Endothelial cell (in vitro differentiated cells): Measurements from ENCODE around the gene OR2AG2. TPM values are rescaled to one million over a fixed set of nuclear protein-coding genes. Genes with fewer than 3 reads are reported as not detected.

Experiments used
- DNase-seq: peaks from one replicate; pipeline ENCODE4 v3.0.0; 2021; ENCODE audit warnings: low spot score
- H3K27ac Mint-ChIP-seq: one replicate; pipeline ENCODE4 v1.8.0; 2021; ENCODE audit warnings: mixed read lengths, inconsistent platforms; ENCODE audit not compliant: unreplicated experiment
- H3K27me3 Mint-ChIP-seq: one replicate; pipeline ENCODE4 v1.8.0; 2021; ENCODE audit warnings: mild to moderate bottlenecking, moderate library complexity, mixed read lengths, inconsistent platforms; ENCODE audit not compliant: unreplicated experiment
- H3K36me3 Mint-ChIP-seq: one replicate; pipeline ENCODE4 v1.8.0; 2021; ENCODE audit warnings: mild to moderate bottlenecking, low read depth, mixed read lengths, inconsistent platforms; ENCODE audit not compliant: unreplicated experiment
- H3K4me1 Mint-ChIP-seq: one replicate; pipeline ENCODE4 v1.8.0; 2021; ENCODE audit warnings: mild to moderate bottlenecking, mixed read lengths, inconsistent platforms; ENCODE audit not compliant: unreplicated experiment
- H3K4me3 Mint-ChIP-seq: one replicate; pipeline ENCODE4 v1.8.0; 2021; ENCODE audit warnings: mild to moderate bottlenecking, mixed read lengths, inconsistent platforms; ENCODE audit not compliant: unreplicated experiment
- H3K9me3 Mint-ChIP-seq: one replicate; pipeline ENCODE4 v1.8.0; 2021; ENCODE audit warnings: mixed read lengths, inconsistent platforms; ENCODE audit not compliant: unreplicated experiment
- CTCF ChIP-seq: fragments of 200-600 bp; sonication (generic); IDR thresholded peaks from one replicate; pipeline ENCODE4 v1.5.0; 2021; ENCODE audit warnings: antibody characterized with exemption; ENCODE audit not compliant: unreplicated experiment
- total RNA-seq: library from RNA; stranded (reverse); fragmentation: NEBNext Ultra II Directional; extraction: Animal tissue kit (Norgen Biotek cat#: 25700); gene quantifications from one replicate; pipeline ENCODE4 v1.2.1, GENCODE V29; 2021; ENCODE audit not compliant: unreplicated experiment

OR2AG2 gene
- total RNA-seq, 1 donor from 2014 or later = 0.26 TPM

- Mint-ChIP-seq H3K9me3 (no peaks in the 10 kb centered on the region), H3K4me3 (no peak within 1 kb of the TSS), H3K27ac (no peak within 1 kb of the TSS), H3K27me3 (no peaks in the 10 kb centered on the region), H3K4me1 (no peaks in the 10 kb centered on the region), H3K36me3 (no peaks in the 10 kb centered on the region)
- TF ChIP-seq CTCF = no peak
- no peak for DNase-seq
Observed at GRCh38 chr11:6782720-6783119, 10.9 kb upstream of the OR2AG2 start, which contains the start of gene OR2AG1. OR2AG1 (plus strand) TSS chr11:6783020; CDS start chr11:6785038, 2,018 bp downstream.

GRCh38 chr11:6780829-6781228 lies 9.1 kb upstream of the OR2AG2 start:
- no peaks in the 10 kb centered on the region for H3K4me1 Mint-ChIP-seq
- H3K9me3 Mint-ChIP-seq = no peaks in the 10 kb centered on the region
- H3K27ac Mint-ChIP-seq = no peak overlapping the region
- no peak overlapping the region for H3K4me3 Mint-ChIP-seq
- TF ChIP-seq CTCF = no peak
- no peaks in the 10 kb centered on the region for H3K36me3 Mint-ChIP-seq
- no peaks in the 10 kb centered on the region for H3K27me3 Mint-ChIP-seq
- no peak for DNase-seq

GRCh38 chr11:6778518-6778917 lies 6.7 kb upstream of the OR2AG2 start:
- DNase-seq = no peak
- no peak for TF ChIP-seq CTCF
- Mint-ChIP-seq H3K27ac (no peak overlapping the region), H3K4me1 (no peaks in the 10 kb centered on the region), H3K4me3 (no peak overlapping the region), H3K27me3 (no peaks in the 10 kb centered on the region), H3K36me3 (no peaks in the 10 kb centered on the region), H3K9me3 (no peaks in the 10 kb centered on the region)

- Mint-ChIP-seq H3K9me3 (no peaks in the 10 kb centered on the region), H3K27me3 (no peaks in the 10 kb centered on the region), H3K27ac (no peak overlapping the region), H3K36me3 (no peaks in the 10 kb centered on the region), H3K4me1 (no peaks in the 10 kb centered on the region), H3K4me3 (no peak overlapping the region)
- DNase-seq = peak; percentile 61
- peak; percentile 46 for TF ChIP-seq CTCF
Observed at GRCh38 chr11:6757373-6757967, 14.3 kb downstream of the OR2AG2 start.

GRCh38 chr11:6755953-6756347 lies 15.8 kb downstream of the OR2AG2 start:
- no peak for DNase-seq
- no peaks in the 10 kb centered on the region for H3K27me3 Mint-ChIP-seq
- H3K4me3 Mint-ChIP-seq = no peak overlapping the region

More at GRCh38 chr11:6755953-6756347, 15.8 kb downstream of the OR2AG2 start:
- Mint-ChIP-seq H3K4me1 (no peaks in the 10 kb centered on the region), H3K36me3 (no peaks in the 10 kb centered on the region), H3K27ac (no peak overlapping the region), H3K9me3 (no peaks in the 10 kb centered on the region)
- no peak for TF ChIP-seq CTCF
